Activated naive CD4-positive, alpha-beta T cell treated with anti-CD3 and anti-CD28 coated beads, Interleukin-2, amount 50 U/mL, for 72 hours (primary cell): ENCODE results near the gene FBLN5. TPM values are rescaled to one million over a fixed set of nuclear protein-coding genes. Genes with fewer than 3 reads are reported as not detected.
A peak's percentile ranks its signal among the peaks of the same experiment; 100 is the strongest.

ENCODE experiments used
- ATAC-seq, 2 donors: fragments of 150-1000 bp; cut with Tn5 transposase; 2 replicates each; pipeline ENCODE4 v1.10.0; 2021; ENCODE audit warnings: mild to moderate bottlenecking in 2 of 2, moderate library complexity in 2 of 2
- DNase-seq, 2 donors: peaks; one replicate each; pipeline ENCODE4 v3.0.0; 2021 to 2022; ENCODE audit warnings: low spot score in 2 of 2
- H3K27ac Mint-ChIP-seq, 2 donors: one replicate each; pipeline ENCODE4 v1.8.0; 2022; ENCODE audit warnings: mild to moderate bottlenecking in 2 of 2, mixed read lengths in 2 of 2
- H3K36me3 Mint-ChIP-seq, 2 donors: one replicate each; pipeline ENCODE4 v1.8.0; 2022; ENCODE audit warnings: mixed read lengths in 2 of 2
- H3K9me3 Mint-ChIP-seq, 2 donors: one replicate each; pipeline ENCODE4 v1.8.0; 2022; ENCODE audit warnings: mixed read lengths in 2 of 2
- total RNA-seq, 2 donors: library from RNA; stranded (reverse); gene quantifications; one replicate each; pipeline ENCODE4 v1.2.3, GENCODE V29; 2022

Gene FBLN5
- total RNA-seq, 2 donors from 2014 or later, result 0.41 to 2.7 TPM

DNA sequence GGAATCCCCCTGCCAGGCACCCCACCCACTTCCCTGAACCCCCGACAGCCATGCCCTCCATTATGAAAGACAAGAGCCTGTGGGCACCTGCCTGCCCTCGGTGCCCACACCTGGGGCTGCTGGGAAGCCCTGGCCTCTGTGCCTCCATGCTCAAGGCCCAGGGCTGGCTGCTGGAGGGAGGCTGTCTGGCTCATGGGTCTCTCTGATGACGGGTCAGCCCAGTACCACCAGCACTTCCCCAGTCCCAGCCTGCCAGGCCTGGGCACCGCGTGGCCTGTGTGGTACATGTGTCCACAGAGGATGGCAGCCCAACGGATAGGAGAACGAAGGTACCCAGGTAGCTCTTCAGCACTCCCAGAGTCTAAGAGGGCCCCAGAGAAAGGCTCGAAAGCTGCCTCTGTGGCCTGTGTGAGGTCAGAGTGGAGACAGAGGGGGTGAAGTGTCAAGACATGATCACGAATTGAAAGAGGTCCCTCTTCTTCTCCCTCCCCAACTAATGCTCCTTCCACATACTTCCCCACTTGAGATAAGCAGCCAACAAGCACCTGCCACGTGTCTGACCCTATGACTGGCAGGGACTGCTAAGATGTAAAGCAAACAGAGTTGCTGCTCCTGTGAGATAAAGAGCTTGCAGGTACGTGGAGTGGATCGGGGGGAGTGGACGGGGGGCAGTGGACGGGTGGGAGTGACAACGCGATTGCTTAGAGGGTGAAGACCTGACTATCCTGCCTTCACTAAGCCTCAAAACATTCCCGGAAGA is 21.2 kb downstream of the FBLN5 start:
- Mint-ChIP-seq H3K36me3 (no peaks in the 10 kb centered on the region), H3K27ac (no peak overlapping the region), H3K9me3 (no peaks in the 10 kb centered on the region)
- ATAC-seq (no peak), DNase-seq (no peak)

- DNase-seq, result no peak
- no peak for ATAC-seq
- Mint-ChIP-seq H3K27ac (no peak overlapping the region), H3K9me3 (no peaks in the 10 kb centered on the region), H3K36me3 (no peaks in the 10 kb centered on the region)
These were observed 21.8 kb downstream of the FBLN5 start for GRCh38 chr14:91925727-91926121.

DNA sequence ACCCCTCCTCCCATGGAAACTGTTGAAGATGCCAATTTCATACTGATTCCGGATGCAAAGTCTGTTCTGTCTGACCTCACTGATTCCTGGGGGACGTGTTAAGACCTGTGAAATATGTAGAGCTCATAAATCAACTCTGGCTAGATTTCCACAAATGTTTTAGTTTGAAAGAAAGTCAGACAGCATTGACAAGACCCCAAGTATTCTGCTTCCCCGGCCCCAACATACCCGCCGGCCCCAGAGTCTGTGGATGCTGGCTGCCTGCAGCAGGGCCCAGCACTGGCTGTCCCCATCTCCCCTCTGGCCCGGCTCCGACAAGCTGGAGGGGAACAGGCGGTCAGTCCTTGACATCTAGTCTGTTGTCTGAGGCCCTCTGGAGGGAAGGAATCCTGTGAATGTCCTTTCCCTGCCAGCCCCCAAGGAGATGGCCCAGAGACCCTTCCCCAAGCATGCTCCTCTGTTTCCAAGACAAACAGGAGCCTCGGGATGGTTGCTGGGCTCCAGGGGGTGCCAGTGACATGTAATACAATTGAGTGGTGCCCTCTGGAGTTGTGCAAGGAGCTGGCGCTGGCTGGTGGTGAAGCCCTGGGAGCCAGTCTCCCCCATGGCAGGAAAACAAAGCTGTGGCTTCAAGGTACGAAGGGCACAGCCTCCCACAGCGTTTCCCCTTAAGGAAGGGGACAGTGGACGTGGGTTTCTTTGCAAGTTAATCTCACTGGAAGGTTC is 22.3 kb downstream of the FBLN5 start:
- Mint-ChIP-seq H3K27ac (no peak overlapping the region), H3K36me3 (no peaks in the 10 kb centered on the region), H3K9me3 (no peaks in the 10 kb centered on the region)
- DNase-seq (no peak), ATAC-seq (no peak)

DNA sequence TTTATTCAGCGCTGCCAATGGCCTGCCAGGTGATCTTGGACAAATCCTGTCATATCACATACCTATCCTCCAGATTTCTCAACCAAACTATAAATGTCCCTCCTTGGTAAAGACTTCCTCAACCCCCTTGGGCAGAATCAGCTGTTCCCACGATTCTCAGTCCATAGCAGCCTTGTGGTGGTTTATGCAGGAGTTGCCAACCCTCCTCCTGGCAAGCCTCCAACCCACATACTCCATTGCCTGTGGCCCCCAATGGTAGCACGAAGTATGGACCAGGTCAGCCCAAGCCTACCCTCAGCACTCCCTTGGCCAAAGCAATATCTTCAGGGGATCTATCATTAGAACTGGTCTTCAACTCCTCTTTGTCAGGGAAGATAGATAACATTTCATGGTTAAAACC is 27.0 kb downstream of the FBLN5 start:
- ATAC-seq (no peak), DNase-seq (no peak)
- Mint-ChIP-seq H3K36me3 (no peaks in the 10 kb centered on the region), H3K9me3 (peaks cover 0 to 3% of the 10 kb centered on the region in 2 donors), H3K27ac (no peak overlapping the region)

DNA sequence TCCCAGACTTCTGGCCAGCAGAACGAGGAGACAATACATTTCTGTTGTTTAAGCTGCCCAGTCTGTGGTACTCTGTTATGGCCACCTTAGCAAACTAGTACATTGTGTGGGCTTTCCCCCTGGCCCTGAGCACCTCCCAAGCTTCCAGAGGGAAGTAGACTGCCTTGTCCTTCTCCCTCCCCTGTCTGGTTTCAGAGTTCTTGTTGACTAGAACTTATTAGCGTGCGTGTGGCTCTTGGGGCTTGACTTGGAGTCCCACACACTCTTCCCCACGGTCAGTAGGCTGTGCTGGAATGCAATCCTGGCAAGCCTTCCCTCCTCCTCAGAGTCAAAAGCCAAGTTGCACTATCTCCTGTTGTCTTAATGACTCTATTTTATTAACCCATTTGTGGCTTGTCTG is 27.7 kb downstream of the FBLN5 start:
- peaks cover 0 to 4% of the 10 kb centered on the region in 2 donors for H3K9me3 Mint-ChIP-seq
- no peaks in the 10 kb centered on the region for H3K36me3 Mint-ChIP-seq
- no peak for ATAC-seq

GRCh38 chr14:91918186-91918883 is 29.2 kb downstream of the FBLN5 start:
- H3K9me3 Mint-ChIP-seq, result peaks cover 0 to 4% of the 10 kb centered on the region in 2 donors
- DNase-seq, result no peak
- no peaks in the 10 kb centered on the region for H3K36me3 Mint-ChIP-seq
- H3K27ac Mint-ChIP-seq, result peak overlapping the region in 1 of 2 donors; percentile 18
- ATAC-seq, result no peak

More for the DNA sequence above, 27.7 kb downstream of the FBLN5 start:
- DNase-seq, result no peak
- H3K27ac Mint-ChIP-seq, result no peak overlapping the region

DNA sequence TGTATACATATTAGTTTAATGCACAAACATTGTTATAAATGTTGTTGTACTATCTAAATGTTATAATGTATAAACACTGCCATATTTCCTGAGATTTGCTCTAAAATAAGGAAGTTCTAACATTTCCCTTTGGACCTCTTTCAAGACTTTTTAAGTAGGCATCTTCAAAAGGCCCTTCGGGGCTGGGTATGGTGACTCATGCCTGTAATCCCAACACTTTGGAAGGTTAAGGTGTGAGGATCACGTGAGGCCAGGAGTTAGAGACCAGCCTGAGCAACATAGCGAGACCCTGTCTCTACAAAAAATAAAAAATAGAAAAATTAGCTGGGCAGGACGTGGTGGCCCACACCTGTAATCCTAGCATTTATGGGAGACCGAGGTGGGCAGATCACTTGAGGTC is 35.5 kb downstream of the FBLN5 start:
- ATAC-seq (no peak), DNase-seq (no peak)
- H3K9me3 Mint-ChIP-seq, result peaks cover 0 to 4% of the 10 kb centered on the region in 2 donors
- H3K27ac Mint-ChIP-seq, result no peak overlapping the region
- H3K36me3 Mint-ChIP-seq, result no peaks in the 10 kb centered on the region

- peaks cover 0 to 4% of the 10 kb centered on the region in 2 donors for H3K9me3 Mint-ChIP-seq
- peak overlapping the region in 1 of 2 donors; percentile 83 for H3K27ac Mint-ChIP-seq
- no peaks in the 10 kb centered on the region for H3K36me3 Mint-ChIP-seq
- ATAC-seq (peak; percentile 90 to 99), DNase-seq (peak; percentile 24 to 58)
These were observed 35.9 kb downstream of the FBLN5 start for GRCh38 chr14:91911474-91912032.

DNA sequence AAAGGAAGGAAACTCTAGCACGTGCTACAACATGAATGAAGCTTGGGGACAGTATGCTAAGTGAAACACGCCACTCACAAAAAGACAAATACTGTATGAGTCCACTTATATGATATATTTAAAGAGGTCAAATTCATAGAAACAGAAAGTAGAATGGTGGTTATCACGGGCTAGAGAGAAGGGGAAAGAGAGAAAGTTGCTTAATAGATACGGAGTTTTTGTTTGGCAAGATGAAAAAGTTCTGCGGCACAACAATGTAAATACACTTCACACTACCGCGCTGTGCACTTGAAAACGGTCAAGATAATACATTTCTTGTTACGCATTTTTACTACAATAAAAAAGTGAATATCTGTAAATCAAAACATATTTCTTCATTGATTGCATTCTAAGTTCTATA is 37.3 kb downstream of the FBLN5 start:
- no peaks in the 10 kb centered on the region for H3K36me3 Mint-ChIP-seq
- H3K27ac Mint-ChIP-seq, result peak overlapping the region in 1 of 2 donors; percentile 83

DNA sequence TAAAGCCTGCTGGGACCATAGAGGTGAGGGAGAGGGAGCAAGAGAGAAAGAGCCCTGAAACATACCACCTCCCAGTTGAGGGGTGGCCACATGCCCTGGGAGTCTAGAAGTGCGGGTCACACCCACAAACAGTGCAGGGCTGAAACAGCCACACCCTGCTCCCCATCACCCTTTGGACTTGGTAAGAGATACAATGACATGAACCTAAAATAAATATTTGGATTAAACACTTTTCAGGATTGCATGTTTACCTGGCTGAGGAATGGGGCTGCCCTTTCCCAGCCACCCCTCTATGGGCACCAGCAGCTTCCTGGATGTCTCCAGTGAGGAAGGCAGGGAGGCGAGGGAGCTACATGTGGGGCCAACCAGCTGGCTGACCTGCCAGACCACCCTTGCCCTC is 41.1 kb downstream of the FBLN5 start:
- H3K36me3 Mint-ChIP-seq, result no peaks in the 10 kb centered on the region
- H3K27ac Mint-ChIP-seq, result no peak overlapping the region
- no peaks in the 10 kb centered on the region for H3K9me3 Mint-ChIP-seq
- DNase-seq, result no peak
- ATAC-seq, result no peak

More for the DNA sequence above, 37.3 kb downstream of the FBLN5 start:
- H3K9me3 Mint-ChIP-seq, result no peaks in the 10 kb centered on the region
- DNase-seq (no peak), ATAC-seq (no peak)

GRCh38 chr14:91904956-91905645 is 42.4 kb downstream of the FBLN5 start:
- no peak for ATAC-seq
- H3K27ac Mint-ChIP-seq, result no peak overlapping the region
- H3K36me3 Mint-ChIP-seq, result no peaks in the 10 kb centered on the region
- H3K9me3 Mint-ChIP-seq, result no peaks in the 10 kb centered on the region
- DNase-seq, result no peak

DNA sequence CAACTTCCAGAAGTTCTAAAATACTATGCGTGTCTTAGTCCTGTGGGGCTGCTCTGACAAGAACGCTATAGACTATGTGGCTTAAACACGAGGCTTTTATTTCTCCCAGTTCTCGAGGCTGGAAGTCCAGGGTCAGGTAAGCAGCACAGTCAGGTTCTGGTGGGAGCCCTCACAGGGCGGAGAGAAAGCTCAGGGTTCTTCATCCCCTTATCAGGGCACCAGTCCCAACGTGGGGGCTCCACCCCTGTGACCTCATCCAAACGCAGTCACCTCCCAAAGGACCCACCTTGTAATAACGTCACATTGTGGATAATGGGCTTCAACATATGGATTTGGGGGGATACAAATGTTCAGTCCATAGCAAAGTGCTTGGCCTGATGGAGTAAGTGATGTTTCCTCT is 43.0 kb downstream of the FBLN5 start:
- no peak for DNase-seq

DNA sequence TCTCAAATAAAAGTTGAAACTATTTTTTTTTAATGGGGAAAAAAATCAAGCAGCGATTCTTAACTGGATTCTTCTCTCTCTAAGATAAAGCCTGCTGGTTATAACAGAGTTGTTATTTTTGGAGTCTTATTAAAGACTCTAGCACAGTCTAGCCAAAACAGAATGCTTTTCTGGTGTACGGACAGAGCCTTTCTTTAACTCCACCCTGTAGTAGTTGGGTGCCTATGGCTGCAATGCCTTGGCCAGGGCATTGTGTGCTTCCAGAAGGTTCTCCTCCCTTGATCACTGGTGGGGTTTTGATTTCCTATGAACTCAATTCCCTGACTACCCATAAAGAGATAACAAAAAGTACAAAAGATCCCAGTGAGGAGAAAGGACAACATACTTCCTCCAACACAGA is 44.4 kb downstream of the FBLN5 start:
- no peak for DNase-seq

More for the DNA sequence above, 43.0 kb downstream of the FBLN5 start:
- H3K9me3 Mint-ChIP-seq, result no peaks in the 10 kb centered on the region
- ATAC-seq, result no peak
- no peaks in the 10 kb centered on the region for H3K36me3 Mint-ChIP-seq
- H3K27ac Mint-ChIP-seq, result no peak overlapping the region

DNA sequence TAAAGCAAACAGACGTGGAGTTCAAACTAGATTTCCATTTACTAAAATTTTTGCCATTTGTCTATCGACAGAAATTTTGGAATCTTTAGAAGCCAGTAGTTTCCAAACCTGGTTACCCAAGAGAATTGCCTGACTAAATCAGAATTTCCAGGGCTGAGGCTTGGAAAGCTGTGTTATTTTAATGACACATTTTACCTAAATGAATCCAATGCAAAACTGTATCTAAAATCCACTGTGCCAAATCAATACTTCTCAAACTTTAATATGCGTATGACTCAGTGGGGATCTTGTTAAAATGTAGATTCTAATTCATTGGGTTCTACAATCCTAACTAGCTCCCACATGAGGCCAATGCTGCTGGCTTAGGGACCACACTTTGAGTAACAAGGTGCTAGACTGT is 45.2 kb downstream of the FBLN5 start:
- Mint-ChIP-seq H3K36me3 (no peaks in the 10 kb centered on the region), H3K27ac (no peak overlapping the region), H3K9me3 (no peaks in the 10 kb centered on the region)
- no peak for DNase-seq
- ATAC-seq, result no peak

More for the DNA sequence above, 44.4 kb downstream of the FBLN5 start:
- Mint-ChIP-seq H3K27ac (peak overlapping the region in 1 of 2 donors; percentile 52), H3K9me3 (no peaks in the 10 kb centered on the region), H3K36me3 (no peaks in the 10 kb centered on the region)
- no peak for ATAC-seq

DNA sequence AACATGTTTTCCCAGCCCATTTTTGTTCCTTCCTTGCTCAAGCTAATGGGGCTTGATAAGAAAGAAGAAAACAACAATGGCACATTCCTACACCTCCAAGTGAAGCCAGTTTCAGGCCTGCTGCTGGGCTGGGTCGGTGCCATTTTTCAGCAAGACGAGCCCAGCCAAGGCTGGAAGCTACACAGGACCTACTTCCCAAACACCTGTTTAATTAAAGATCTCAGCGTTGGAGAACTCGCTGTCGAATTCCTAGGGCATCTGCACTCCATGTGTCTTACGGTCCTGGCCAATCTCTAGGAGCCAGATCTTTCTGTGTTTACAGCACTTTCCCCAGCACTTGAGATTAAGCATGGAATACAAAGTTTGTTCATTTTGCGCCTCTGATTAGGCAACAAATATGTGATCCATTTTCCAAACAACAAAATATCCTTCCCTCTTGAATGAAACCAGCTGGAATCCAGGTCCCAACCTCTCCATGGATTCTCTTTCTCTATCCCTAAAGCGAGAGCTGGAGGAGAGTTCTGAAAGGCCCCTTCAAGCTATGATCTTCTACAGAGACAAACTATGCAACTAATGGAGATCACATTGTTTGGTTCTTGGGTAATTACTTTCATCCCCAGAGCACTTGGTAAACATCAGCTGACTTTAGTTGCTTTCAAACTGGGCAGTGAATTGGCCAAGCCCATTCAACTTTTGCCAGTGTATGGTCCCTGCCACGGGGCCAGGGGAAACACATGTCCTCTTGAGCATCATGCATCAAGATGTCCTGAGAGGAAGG is 45.9 kb downstream of the FBLN5 start:
- no peak for ATAC-seq
- Mint-ChIP-seq H3K36me3 (no peaks in the 10 kb centered on the region), H3K27ac (no peak overlapping the region), H3K9me3 (no peaks in the 10 kb centered on the region)
- DNase-seq, result no peak

GRCh38 chr14:91899806-91900205 is 47.7 kb downstream of the FBLN5 start:
- DNase-seq, result no peak
- no peak overlapping the region for H3K27ac Mint-ChIP-seq
- ATAC-seq, result no peak
- no peaks in the 10 kb centered on the region for H3K36me3 Mint-ChIP-seq
- H3K9me3 Mint-ChIP-seq, result no peaks in the 10 kb centered on the region
